HEK293 (cell line): ENCODE results near the gene OPCML.

Source experiments
- CTCF ChIA-PET: fragments of 350-600 bp; formaldehyde crosslinking; extraction: SDS; loops from one replicate; lab custom pipeline; 2021; ENCODE audit warnings: antibody characterized with exemption; lab: Yijun Ruan, JAX
- POLR2A ChIA-PET: fragments of 300-600 bp; formaldehyde crosslinking; extraction: SDS; loops from one replicate; lab custom pipeline; 2020; ENCODE audit warnings: antibody characterized with exemption, inconsistent platforms; lab: Yijun Ruan, JAX
- H3K27ac ChIP-seq: fragments of 200-500 bp; sonication (Bioruptor generic); 2 replicates; pipeline ENCODE4 v1.5.1; 2014; ENCODE audit warnings: low read depth, low read length, control low read depth, inconsistent platforms; ENCODE audit errors: extremely low read depth
- H3K36me3 ChIP-seq, 2 experiments: fragments of 200-500 bp in 1 of 2; sonication (Bioruptor generic) in 1 of 2; 1 replicate in 1 of 2; 2 replicates in 1 of 2; pipeline ENCODE4 v1.5.1; 2014 to 2017; ENCODE audit warnings: inconsistent platforms in 2 of 2, low read length in 2 of 2; ENCODE audit not compliant: control insufficient read depth in 2 of 2, insufficient read depth in 1 of 2
- H3K4me1 ChIP-seq: fragments of 200-500 bp; sonication (Bioruptor generic); 2 replicates; pipeline ENCODE4 v1.5.1; 2014; ENCODE audit warnings: mild to moderate bottlenecking, low read length, inconsistent platforms; ENCODE audit not compliant: control insufficient read depth, insufficient read depth
- H3K4me3 ChIP-seq: 2 replicates; pipeline ENCODE4 v1.5.1; 2011; ENCODE audit warnings: low read depth, mild to moderate bottlenecking, control low read depth, low read length, moderate library complexity
- H3K9me3 ChIP-seq: fragments of 200-500 bp; sonication (Bioruptor generic); 2 replicates; pipeline ENCODE4 v1.5.1; 2014; ENCODE audit warnings: low read depth, low read length, inconsistent platforms; ENCODE audit not compliant: control insufficient read depth, insufficient read depth
- GFI1B ChIP-seq: fragments of 450-650 bp; formaldehyde crosslinking; IDR thresholded peaks from 2 replicates; pipeline ENCODE4 v1.5.1; 2016; ENCODE audit warnings: missing biosample characterization, missing genetic modification characterization
- GLIS1 ChIP-seq: fragments of 450-650 bp; formaldehyde crosslinking; IDR thresholded peaks from 2 replicates; pipeline ENCODE4 v1.5.1; 2016; ENCODE audit warnings: missing biosample characterization, missing genetic modification characterization
- HOXD13 ChIP-seq: sonication (generic); formaldehyde crosslinking; IDR thresholded peaks from 2 replicates; pipeline ENCODE4 v1.8.0; 2022; ENCODE audit warnings: missing genetic modification reagents, borderline replicate concordance
- SALL2 ChIP-seq: fragments of 450-650 bp; formaldehyde crosslinking; IDR thresholded peaks from 2 replicates; pipeline ENCODE4 v1.5.0; 2017; ENCODE audit warnings: missing biosample characterization, mild to moderate bottlenecking, missing genetic modification characterization, borderline replicate concordance
- SCRT1 ChIP-seq: fragments of 450-650 bp; formaldehyde crosslinking; IDR thresholded peaks from 2 replicates; pipeline ENCODE4 v1.5.1; 2016; ENCODE audit warnings: missing biosample characterization, missing genetic modification characterization, borderline replicate concordance
- SP2 ChIP-seq: fragments of 450-650 bp; formaldehyde crosslinking; IDR thresholded peaks from 2 replicates; pipeline ENCODE4 v1.5.1; 2016; ENCODE audit warnings: missing biosample characterization, missing genetic modification characterization
- WT1 ChIP-seq: fragments of 450-650 bp; formaldehyde crosslinking; IDR thresholded peaks from 2 replicates; pipeline ENCODE4 v1.5.1; 2016; ENCODE audit warnings: missing biosample characterization, missing genetic modification characterization
- ZNF114 ChIP-seq: fragments of 450-650 bp; formaldehyde crosslinking; IDR thresholded peaks from 2 replicates; pipeline ENCODE4 v1.5.0; 2017; ENCODE audit warnings: missing biosample characterization, missing genetic modification characterization
- ZNF140 ChIP-seq: fragments of 450-650 bp; formaldehyde crosslinking; IDR thresholded peaks from 2 replicates; pipeline ENCODE4 v1.5.1; 2016; ENCODE audit warnings: missing biosample characterization, missing genetic modification characterization
- ZNF16 ChIP-seq: fragments of 450-650 bp; formaldehyde crosslinking; IDR thresholded peaks from 2 replicates; pipeline ENCODE4 v1.5.1; 2016; ENCODE audit warnings: low read depth, missing biosample characterization, missing genetic modification characterization
- ZNF184 ChIP-seq: fragments of 450-650 bp; IDR thresholded peaks from 2 replicates; pipeline ENCODE4 v1.5.1; 2018; ENCODE audit warnings: missing biosample characterization, mild to moderate bottlenecking, missing genetic modification characterization
- ZNF211 ChIP-seq: fragments of 450-650 bp; formaldehyde crosslinking; IDR thresholded peaks from 2 replicates; pipeline ENCODE4 v1.5.1; 2016; ENCODE audit warnings: low read depth, missing biosample characterization, missing genetic modification characterization
- ZNF239 ChIP-seq: fragments of 450-650 bp; formaldehyde crosslinking; IDR thresholded peaks from 2 replicates; pipeline ENCODE4 v1.5.1; 2016; ENCODE audit warnings: missing biosample characterization, missing genetic modification characterization
- ZNF292 ChIP-seq: fragments of 450-650 bp; formaldehyde crosslinking; IDR thresholded peaks from 2 replicates; pipeline ENCODE4 v1.5.1; 2016; ENCODE audit warnings: low read depth, missing biosample characterization, missing genetic modification characterization, borderline replicate concordance
- ZNF302 ChIP-seq: fragments of 450-650 bp; formaldehyde crosslinking; IDR thresholded peaks from 2 replicates; pipeline ENCODE4 v1.5.1; 2016; ENCODE audit warnings: missing biosample characterization, missing genetic modification characterization, low read depth
- ZNF366 ChIP-seq: fragments of 450-650 bp; formaldehyde crosslinking; conservative IDR thresholded peaks from 2 replicates; pipeline ENCODE4 v1.5.1; 2016; ENCODE audit warnings: missing biosample characterization, missing genetic modification characterization
- ZNF514 ChIP-seq: fragments of 450-650 bp; formaldehyde crosslinking; IDR thresholded peaks from 2 replicates; pipeline ENCODE4 v1.5.1; 2016; ENCODE audit warnings: missing biosample characterization, missing genetic modification characterization
- ZNF529 ChIP-seq: fragments of 450-650 bp; formaldehyde crosslinking; IDR thresholded peaks from 2 replicates; pipeline ENCODE4 v1.5.1; 2017; ENCODE audit warnings: missing genetic modification characterization, missing biosample characterization; ENCODE audit not compliant: insufficient replicate concordance
- ZNF544 ChIP-seq: fragments of 450-650 bp; formaldehyde crosslinking; IDR thresholded peaks from 2 replicates; pipeline ENCODE4 v1.5.0; 2017; ENCODE audit warnings: missing biosample characterization, missing genetic modification characterization
- ZNF548 ChIP-seq: fragments of 450-650 bp; formaldehyde crosslinking; IDR thresholded peaks from 2 replicates; pipeline ENCODE4 v1.5.1; 2016; ENCODE audit warnings: missing biosample characterization, missing genetic modification characterization
- ZNF571 ChIP-seq: fragments of 450-650 bp; formaldehyde crosslinking; IDR thresholded peaks from 2 replicates; pipeline ENCODE4 v1.5.0; 2017; ENCODE audit warnings: missing biosample characterization, missing genetic modification characterization
- ZNF596 ChIP-seq: fragments of 450-650 bp; IDR thresholded peaks from 2 replicates; pipeline ENCODE4 v1.5.0; 2018; ENCODE audit warnings: missing biosample characterization, mild to moderate bottlenecking, missing genetic modification characterization, moderate library complexity
- ZNF658 ChIP-seq: fragments of 450-650 bp; formaldehyde crosslinking; IDR thresholded peaks from 2 replicates; pipeline ENCODE4; 2016; ENCODE audit warnings: missing biosample characterization, missing genetic modification characterization
- ZNF791 ChIP-seq: fragments of 450-650 bp; formaldehyde crosslinking; IDR thresholded peaks from 2 replicates; pipeline ENCODE4 v1.5.1; 2016; ENCODE audit warnings: missing biosample characterization, missing genetic modification characterization
- ZNF830 ChIP-seq: fragments of 450-650 bp; IDR thresholded peaks from 2 replicates; pipeline ENCODE4 v1.5.0; 2018; ENCODE audit warnings: missing biosample characterization, missing genetic modification characterization, low read depth, mild to moderate bottlenecking, moderate library complexity
- ZNF837 ChIP-seq: fragments of 450-650 bp; formaldehyde crosslinking; IDR thresholded peaks from 2 replicates; pipeline ENCODE4 v1.5.1; 2016; ENCODE audit warnings: missing biosample characterization, missing genetic modification characterization
- ZSCAN23 ChIP-seq: fragments of 450-650 bp; formaldehyde crosslinking; IDR thresholded peaks from 2 replicates; pipeline ENCODE4 v1.5.1; 2016; ENCODE audit warnings: missing biosample characterization, missing genetic modification characterization
- ZSCAN30 ChIP-seq: fragments of 450-650 bp; IDR thresholded peaks from 2 replicates; pipeline ENCODE4 v1.5.1; 2018; ENCODE audit warnings: missing biosample characterization, mild to moderate bottlenecking, missing genetic modification characterization, moderate library complexity
- ZXDB ChIP-seq: fragments of 450-650 bp; formaldehyde crosslinking; IDR thresholded peaks from 2 replicates; pipeline ENCODE4 v1.5.1; 2016; ENCODE audit warnings: missing biosample characterization, missing genetic modification characterization
- TF ChIP-seq, protein P1 (sequence below): sonication (generic); formaldehyde crosslinking; IDR thresholded peaks from 2 replicates; pipeline ENCODE4 v1.8.1; 2022; ENCODE audit warnings: mild to moderate bottlenecking, moderate library complexity, missing genetic modification reagents
- TF ChIP-seq, protein P2 (sequence below): fragments of 450-650 bp; formaldehyde crosslinking; IDR thresholded peaks from 2 replicates; pipeline ENCODE4 v1.5.1; 2016; ENCODE audit warnings: missing biosample characterization, missing genetic modification characterization
- TF ChIP-seq, protein P3 (sequence below): fragments of 450-650 bp; formaldehyde crosslinking; IDR thresholded peaks from 2 replicates; pipeline ENCODE4 v1.5.1; 2016; ENCODE audit warnings: missing biosample characterization, missing genetic modification characterization
- TF ChIP-seq, protein P4 (sequence below): fragments of 450-650 bp; formaldehyde crosslinking; IDR thresholded peaks from 2 replicates; pipeline ENCODE4 v1.5.1; 2017; ENCODE audit warnings: missing biosample characterization, missing genetic modification characterization
- TF ChIP-seq, protein P5 (sequence below): fragments of 450-650 bp; formaldehyde crosslinking; IDR thresholded peaks from 2 replicates; pipeline ENCODE4; 2016; ENCODE audit warnings: missing biosample characterization, missing genetic modification characterization

Gene OPCML

DNA sequence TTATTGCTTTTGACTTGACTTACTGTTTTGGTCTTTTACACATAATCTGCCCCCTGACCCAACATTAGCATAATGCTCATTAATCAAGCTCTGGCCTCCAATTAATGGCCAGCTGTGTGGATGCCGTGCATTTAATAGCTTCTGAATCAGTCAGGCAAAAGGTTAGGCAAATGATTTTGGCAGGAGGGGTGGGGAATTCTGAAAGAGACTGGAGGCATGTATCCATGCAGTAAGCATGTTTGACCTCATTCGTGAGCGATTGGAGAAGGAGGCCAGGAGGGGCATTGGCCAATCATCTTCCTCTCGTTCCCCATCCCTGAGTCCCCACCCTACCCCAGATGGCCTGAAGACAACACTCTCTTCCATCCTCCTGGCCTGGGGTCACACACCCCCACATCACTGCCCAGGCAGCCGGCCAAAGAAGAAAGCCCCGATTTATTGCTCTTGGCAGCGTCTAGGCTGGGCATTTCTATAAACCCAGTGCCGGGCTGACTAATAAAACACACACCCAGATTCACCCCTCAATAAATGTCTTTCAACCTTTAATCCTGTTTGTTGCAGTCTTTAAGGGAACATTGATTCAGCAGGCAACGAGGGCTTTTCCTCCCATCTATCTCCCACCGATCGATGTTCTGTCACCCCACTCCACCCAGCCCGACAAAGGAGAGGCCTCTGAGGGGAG lies 150.0 kb downstream of the OPCML start:
- ChIA-PET CTCF (no interaction called here), POLR2A (no interaction called here)
- H3K27ac ChIP-seq: no peak overlapping the region
- no peaks in the 10 kb centered on the region for H3K36me3 ChIP-seq
- no peak for TF ChIP-seq ZNF791 (tag by site-specific recombination)
- TF ChIP-seq, protein P1, sequence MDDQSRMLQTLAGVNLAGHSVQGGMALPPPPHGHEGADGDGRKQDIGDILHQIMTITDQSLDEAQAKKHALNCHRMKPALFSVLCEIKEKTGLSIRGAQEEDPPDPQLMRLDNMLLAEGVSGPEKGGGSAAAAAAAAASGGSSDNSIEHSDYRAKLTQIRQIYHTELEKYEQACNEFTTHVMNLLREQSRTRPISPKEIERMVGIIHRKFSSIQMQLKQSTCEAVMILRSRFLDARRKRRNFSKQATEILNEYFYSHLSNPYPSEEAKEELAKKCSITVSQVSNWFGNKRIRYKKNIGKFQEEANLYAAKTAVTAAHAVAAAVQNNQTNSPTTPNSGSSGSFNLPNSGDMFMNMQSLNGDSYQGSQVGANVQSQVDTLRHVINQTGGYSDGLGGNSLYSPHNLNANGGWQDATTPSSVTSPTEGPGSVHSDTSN (CRISPR knock-in tag): no peak
- TF ChIP-seq ZNF837: no peak
- no peak for TF ChIP-seq ZNF140
- no peak for TF ChIP-seq ZNF366 (tag by site-specific recombination)
- TF ChIP-seq ZXDB: no peak
- no peak for TF ChIP-seq ZSCAN23
- no peak for TF ChIP-seq ZNF544 (tag by site-specific recombination)
- TF ChIP-seq ZNF514 (tag by site-specific recombination): no peak
- TF ChIP-seq ZNF114 (tag by site-specific recombination): no peak
- TF ChIP-seq SP2: no peak
- TF ChIP-seq ZNF596 (tag by site-specific recombination): no peak
- TF ChIP-seq SALL2: no peak
- no peak for TF ChIP-seq ZNF184 (tag by site-specific recombination)
- no peak for TF ChIP-seq ZSCAN30
- no peak for TF ChIP-seq ZNF830 (tag by site-specific recombination)
- no peak for TF ChIP-seq SCRT1 (tag by site-specific recombination)
- no peak for TF ChIP-seq ZNF658 (tag by site-specific recombination)
- TF ChIP-seq, protein P2, sequence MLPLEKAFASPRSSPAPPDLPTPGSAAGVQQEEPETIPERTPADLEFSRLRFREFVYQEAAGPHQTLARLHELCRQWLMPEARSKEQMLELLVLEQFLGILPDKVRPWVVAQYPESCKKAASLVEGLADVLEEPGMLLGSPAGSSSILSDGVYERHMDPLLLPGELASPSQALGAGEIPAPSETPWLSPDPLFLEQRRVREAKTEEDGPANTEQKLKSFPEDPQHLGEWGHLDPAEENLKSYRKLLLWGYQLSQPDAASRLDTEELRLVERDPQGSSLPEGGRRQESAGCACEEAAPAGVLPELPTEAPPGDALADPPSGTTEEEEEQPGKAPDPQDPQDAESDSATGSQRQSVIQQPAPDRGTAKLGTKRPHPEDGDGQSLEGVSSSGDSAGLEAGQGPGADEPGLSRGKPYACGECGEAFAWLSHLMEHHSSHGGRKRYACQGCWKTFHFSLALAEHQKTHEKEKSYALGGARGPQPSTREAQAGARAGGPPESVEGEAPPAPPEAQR (tag by site-specific recombination): no peak
- TF ChIP-seq, protein P3, sequence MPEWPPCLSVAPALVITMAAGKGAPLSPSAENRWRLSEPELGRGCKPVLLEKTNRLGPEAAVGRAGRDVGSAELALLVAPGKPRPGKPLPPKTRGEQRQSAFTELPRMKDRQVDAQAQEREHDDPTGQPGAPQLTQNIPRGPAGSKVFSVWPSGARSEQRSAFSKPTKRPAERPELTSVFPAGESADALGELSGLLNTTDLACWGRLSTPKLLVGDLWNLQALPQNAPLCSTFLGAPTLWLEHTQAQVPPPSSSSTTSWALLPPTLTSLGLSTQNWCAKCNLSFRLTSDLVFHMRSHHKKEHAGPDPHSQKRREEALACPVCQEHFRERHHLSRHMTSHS (tag by site-specific recombination): no peak
- H3K9me3 ChIP-seq: no peaks in the 10 kb centered on the region
- H3K4me1 ChIP-seq: no peaks in the 10 kb centered on the region
- no peak overlapping the region for H3K4me3 ChIP-seq

DNA sequence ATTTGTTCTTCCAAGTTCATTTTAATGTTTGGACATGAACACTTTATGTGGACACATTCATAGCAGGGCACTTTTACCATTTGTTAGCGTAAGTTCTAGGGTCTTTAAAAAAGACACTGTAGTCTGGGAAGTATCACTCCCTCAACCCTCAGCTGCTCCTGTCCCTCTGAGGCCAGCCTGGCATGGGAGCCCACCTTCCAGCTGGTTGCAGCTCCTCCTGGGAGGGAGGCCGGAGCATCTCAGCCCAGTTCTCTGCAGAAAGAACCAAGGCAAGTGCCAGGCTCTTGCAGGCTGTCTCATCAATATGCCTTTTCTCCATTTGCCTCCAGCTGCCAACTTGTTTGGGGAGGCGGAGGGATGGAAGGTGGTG lies 150.6 kb downstream of the OPCML start:
- Histone ChIP-seq H3K36me3 (no peaks in the 10 kb centered on the region), H3K27ac (no peak overlapping the region)
- POLR2A ChIA-PET: no interaction called here
- CTCF ChIA-PET: no interaction called here
- no peak for TF ChIP-seq ZNF548 (tag by site-specific recombination)
- TF ChIP-seq, protein P4, sequence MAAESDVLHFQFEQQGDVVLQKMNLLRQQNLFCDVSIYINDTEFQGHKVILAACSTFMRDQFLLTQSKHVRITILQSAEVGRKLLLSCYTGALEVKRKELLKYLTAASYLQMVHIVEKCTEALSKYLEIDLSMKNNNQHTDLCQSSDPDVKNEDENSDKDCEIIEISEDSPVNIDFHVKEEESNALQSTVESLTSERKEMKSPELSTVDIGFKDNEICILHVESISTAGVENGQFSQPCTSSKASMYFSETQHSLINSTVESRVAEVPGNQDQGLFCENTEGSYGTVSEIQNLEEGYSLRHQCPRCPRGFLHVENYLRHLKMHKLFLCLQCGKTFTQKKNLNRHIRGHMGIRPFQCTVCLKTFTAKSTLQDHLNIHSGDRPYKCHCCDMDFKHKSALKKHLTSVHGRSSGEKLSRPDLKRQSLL (tag by site-specific recombination): no peak
- no peak for TF ChIP-seq ZNF239 (tag by site-specific recombination)
- TF ChIP-seq HOXD13 (CRISPR knock-in tag): no peak
- no peak for TF ChIP-seq ZNF16 (tag by site-specific recombination)
- no peak for TF ChIP-seq GLIS1 (tag by site-specific recombination)
- TF ChIP-seq ZNF571 (tag by site-specific recombination): no peak
- no peak for TF ChIP-seq ZNF529 (tag by site-specific recombination)
- no peak for TF ChIP-seq GFI1B (tag by site-specific recombination)
- TF ChIP-seq WT1: no peak
- no peak for TF ChIP-seq ZNF302 (tag by site-specific recombination)
- no peak for TF ChIP-seq ZNF211
- TF ChIP-seq ZNF292 (tag by site-specific recombination): no peak
- TF ChIP-seq, protein P5, sequence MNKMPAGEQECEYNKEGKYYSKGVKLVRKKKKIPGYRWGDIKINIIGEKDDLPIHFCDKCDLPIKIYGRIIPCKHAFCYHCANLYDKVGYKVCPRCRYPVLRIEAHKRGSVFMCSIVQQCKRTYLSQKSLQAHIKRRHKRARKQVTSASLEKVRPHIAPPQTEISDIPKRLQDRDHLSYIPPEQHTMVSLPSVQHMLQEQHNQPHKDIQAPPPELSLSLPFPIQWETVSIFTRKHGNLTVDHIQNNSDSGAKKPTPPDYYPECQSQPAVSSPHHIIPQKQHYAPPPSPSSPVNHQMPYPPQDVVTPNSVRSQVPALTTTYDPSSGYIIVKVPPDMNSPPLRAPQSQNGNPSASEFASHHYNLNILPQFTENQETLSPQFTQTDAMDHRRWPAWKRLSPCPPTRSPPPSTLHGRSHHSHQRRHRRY (tag by site-specific recombination): no peak
- TF ChIP-seq, all 188 proteins: peak for 0
- Histone ChIP-seq H3K4me1 (no peaks in the 10 kb centered on the region), H3K9me3 (no peaks in the 10 kb centered on the region), H3K4me3 (no peak overlapping the region)
